Panc1 (cell line): ENCODE data around the gene IQCN. TPM values are rescaled to one million over a fixed set of nuclear protein-coding genes. Genes with fewer than 3 reads are reported as not detected.
A peak's percentile ranks its signal among the peaks of the same experiment; 100 is the strongest.

Experiments used
- ATAC-seq: fragments of 200-7000 bp; cut with Tn5 transposase; 2 replicates; pipeline ENCODE4 v1.9.1; 2020; ENCODE audit warnings: mild to moderate bottlenecking, moderate library complexity
- BruUV-seq: library from RNA; stranded (reverse); fragments of 400-500 nt; replicated peaks from 2 replicates; lab custom pipeline; 2021; lab: Mats Ljungman, UMichigan
- CTCF ChIA-PET: fragments of 300-600 bp; sonication (Branson Sonifier 250); formaldehyde crosslinking; loops from one replicate; lab custom pipeline; 2022; ENCODE audit warnings: antibody characterized with exemption; lab: Charles Lee
- POLR2A ChIA-PET: fragments of 300-600 bp; sonication (Branson Sonifier 250); formaldehyde crosslinking; loops from one replicate; lab custom pipeline; 2022; ENCODE audit warnings: antibody characterized with exemption; lab: Charles Lee
- DNase-seq: peaks from one replicate; pipeline ENCODE4 v3.0.0-alpha.2; 2010; ENCODE audit warnings: low read depth, low spot score
- H3K27ac ChIP-seq: 2 replicates; pipeline ENCODE4 v1.5.1; 2011; ENCODE audit warnings: mild to moderate bottlenecking, low read length, inconsistent platforms
- H3K27me3 ChIP-seq: fragments of 200-500 bp; sonication (Bioruptor generic); 2 replicates; pipeline ENCODE4 v1.6.0; 2014; ENCODE audit warnings: low read length, inconsistent platforms; ENCODE audit not compliant: control insufficient read depth, insufficient read depth
- H3K36me3 ChIP-seq: fragments of 200-500 bp; sonication (Bioruptor generic); 2 replicates; pipeline ENCODE4 v1.5.1; 2014; ENCODE audit warnings: inconsistent platforms, mild to moderate bottlenecking, low read length, moderate library complexity; ENCODE audit not compliant: control insufficient read depth, insufficient read depth
- H3K4me1 ChIP-seq: 2 replicates; pipeline ENCODE4 v1.5.1; 2011; ENCODE audit warnings: inconsistent platforms, mild to moderate bottlenecking, low read length, moderate library complexity; ENCODE audit not compliant: control insufficient read depth, insufficient read depth
- H3K4me3 ChIP-seq, 2 experiments: 2 replicates each; pipeline ENCODE4 v1.5.1; 2011 to 2012; ENCODE audit warnings: low read depth in 2 of 2, low read length in 2 of 2, mild to moderate bottlenecking in 2 of 2, inconsistent platforms in 1 of 2, moderate library complexity in 1 of 2
- H3K9me3 ChIP-seq: fragments of 200-500 bp; sonication (Bioruptor generic); 2 replicates; pipeline ENCODE4 v1.5.1; 2014; ENCODE audit warnings: low read depth, mild to moderate bottlenecking, inconsistent platforms, low read length, moderate library complexity; ENCODE audit not compliant: control insufficient read depth, insufficient read depth
- CTCF ChIP-seq: fragments of 450-650 bp; IDR thresholded peaks from 2 replicates; pipeline ENCODE4 v1.5.1; 2017; ENCODE audit warnings: mild to moderate bottlenecking
- POLR2AphosphoS5 ChIP-seq: IDR thresholded peaks from 2 replicates; pipeline ENCODE4 v1.6.1; 2012; ENCODE audit warnings: mild to moderate bottlenecking, low read depth, low read length, moderate library complexity
- REST ChIP-seq, 2 experiments: IDR thresholded peaks; 2 replicates each; pipeline ENCODE4 v1.6.1; 2011 to 2012; ENCODE audit warnings: low read depth in 2 of 2, control low read depth in 1 of 2, low read length in 1 of 2, mild to moderate bottlenecking in 1 of 2, moderate library complexity in 1 of 2; ENCODE audit not compliant: insufficient read depth in 1 of 2
- SIN3A ChIP-seq: IDR thresholded peaks from 2 replicates; pipeline ENCODE4 v1.6.1; 2012; ENCODE audit warnings: low read depth, mild to moderate bottlenecking, low read length, moderate library complexity, borderline replicate concordance; ENCODE audit not compliant: insufficient read depth
- TCF7L2 ChIP-seq: IDR thresholded peaks from 2 replicates; pipeline ENCODE4 v1.6.1; 2011; ENCODE audit warnings: mild to moderate bottlenecking, low read depth, low read length, inconsistent platforms
- in situ Hi-C: cut with HindIII; loops from 2 replicates; pipeline ENCODE4 v1.10.0; 2016; ENCODE audit warnings: low sequenced_read_pairs, low pct_unique_long_range_greater_than_20kb
- intact Hi-C: fragments of 100-400 bp; cut with micrococcal nuclease; formaldehyde crosslinking; loops from one replicate; pipeline ENCODE4 v1.10.0; 2022; ENCODE audit not compliant: unreplicated experiment
- total RNA-seq: library from RNA; stranded (reverse); gene quantifications from one replicate; pipeline ENCODE4 v1.2.1, GENCODE V29; 2021; ENCODE audit not compliant: unreplicated experiment

IQCN gene
- total RNA-seq, 1 experiment from 2014 or later = 2.5 TPM

- no peaks in the 10 kb centered on the region for H3K9me3 ChIP-seq
- DNase-seq (no peak), ATAC-seq (no peak)
- no peaks in the 10 kb centered on the region for H3K36me3 ChIP-seq
- in situ Hi-C loops = no loop called here
- POLR2A ChIA-PET = interaction anchor here (0.7 kb wide), 1 partner anchor 65 kb away, joined by 11 read pairs; the partner anchor contains the start of gene RAB3A
- no peak overlapping the region for H3K27ac ChIP-seq
- peaks cover 5% of the 10 kb centered on the region; the same call in 1 of the 2 replicates for H3K4me1 ChIP-seq
- CTCF ChIA-PET = no interaction called here
- no peaks in the 10 kb centered on the region for H3K27me3 ChIP-seq
- TF ChIP-seq REST (IDR thresholded peaks at IDR 0.05; ENCODE audit: insufficient read depth in 1 of 2, low read depth in 2 of 2, low read length in 1 of 2) = no peak
- no peak for TF ChIP-seq SIN3A
- no peak for TF ChIP-seq TCF7L2
- no peak for TF ChIP-seq POLR2AphosphoS5
- TF ChIP-seq CTCF = no peak
- no peak overlapping the region for H3K4me3 ChIP-seq
- BruUV-seq = no TSS peak
- intact Hi-C loops = no loop called here
These were observed 5.1 kb downstream of the IQCN start for GRCh38 chr19:18269070-18269723.

DNA sequence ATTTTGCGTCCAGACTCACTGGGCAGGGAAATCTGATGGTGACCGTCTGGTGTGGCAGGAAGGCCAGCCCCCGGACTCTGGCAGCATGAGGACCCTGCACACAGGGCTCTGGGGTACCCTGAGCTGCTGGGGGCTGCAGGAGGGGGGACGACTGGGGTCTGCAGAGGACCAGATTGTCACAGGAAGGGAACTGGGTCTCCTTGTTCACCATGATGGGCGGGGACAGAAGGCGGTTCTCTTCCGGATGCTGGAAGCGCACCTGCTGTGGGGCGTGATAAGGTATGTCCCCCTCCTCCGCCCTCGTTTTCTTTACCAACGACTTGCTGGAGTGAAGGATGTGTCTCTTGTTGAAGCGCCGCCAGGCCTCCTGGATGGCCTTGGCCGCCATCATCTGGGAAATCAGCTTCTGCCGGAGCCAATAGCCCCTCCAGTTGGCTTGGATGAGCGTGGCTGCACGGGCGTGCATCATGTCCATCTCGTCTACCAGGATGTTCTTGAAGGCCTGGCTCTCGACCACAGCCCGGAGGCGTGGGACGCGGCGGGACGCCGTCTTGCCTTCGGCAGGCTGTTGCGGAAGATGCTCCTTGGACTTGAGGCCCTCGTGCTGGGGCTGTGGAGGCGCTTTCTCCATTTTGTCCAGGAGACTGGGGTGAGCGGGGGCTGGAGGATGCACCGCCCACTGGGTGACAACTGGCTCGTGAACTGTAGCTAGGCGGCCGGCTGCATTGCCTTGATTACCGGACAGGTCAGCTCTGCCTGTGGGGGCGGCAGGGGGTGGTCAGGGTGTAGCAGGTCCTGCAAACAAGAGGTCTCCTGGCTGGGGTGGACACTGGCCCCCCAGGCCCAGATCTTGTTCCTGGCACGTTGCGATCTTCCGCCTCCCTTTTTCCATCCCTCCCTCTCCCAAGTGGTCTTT, 7.2 kb downstream of the IQCN start:
- intact Hi-C loops = no loop called here
- no peaks in the 10 kb centered on the region for H3K36me3 ChIP-seq
- ATAC-seq (no peak), DNase-seq (no peak)
- no peak overlapping the region for H3K4me3 ChIP-seq
- no peaks in the 10 kb centered on the region for H3K9me3 ChIP-seq
- BruUV-seq = TSS peak; percentile 59
- in situ Hi-C loops = no loop called here
- CTCF ChIA-PET = no interaction called here
- POLR2A ChIA-PET = no interaction called here
- H3K27ac ChIP-seq = no peak overlapping the region
- no peaks in the 10 kb centered on the region for H3K4me1 ChIP-seq
- TF ChIP-seq SIN3A = no peak
- H3K27me3 ChIP-seq = no peaks in the 10 kb centered on the region
